Peyer's patch (tissue), 4 donors: ENCODE data around the gene ABCG8.

Source experiments
- POLR2A ChIP-seq, 2 donors: fragments of 450-650 bp; IDR thresholded peaks; one replicate each; pipeline ENCODE4 v1.5.1; 2017; ENCODE audit warnings: antibody characterized with exemption in 2 of 2, mild to moderate bottlenecking in 2 of 2, moderate library complexity in 2 of 2
- TF ChIP-seq, protein P1 (sequence below), 6 experiments: fragments of 450-650 bp in 4 of 6; fragments of 200-600 bp in 2 of 6; sonication (generic) in 1 of 6; IDR thresholded peaks; one replicate each; pipeline ENCODE4 v1.5.1; 2017 to 2019; ENCODE audit warnings: antibody characterized with exemption in 6 of 6, mild to moderate bottlenecking in 3 of 6, moderate library complexity in 1 of 6

DNA sequence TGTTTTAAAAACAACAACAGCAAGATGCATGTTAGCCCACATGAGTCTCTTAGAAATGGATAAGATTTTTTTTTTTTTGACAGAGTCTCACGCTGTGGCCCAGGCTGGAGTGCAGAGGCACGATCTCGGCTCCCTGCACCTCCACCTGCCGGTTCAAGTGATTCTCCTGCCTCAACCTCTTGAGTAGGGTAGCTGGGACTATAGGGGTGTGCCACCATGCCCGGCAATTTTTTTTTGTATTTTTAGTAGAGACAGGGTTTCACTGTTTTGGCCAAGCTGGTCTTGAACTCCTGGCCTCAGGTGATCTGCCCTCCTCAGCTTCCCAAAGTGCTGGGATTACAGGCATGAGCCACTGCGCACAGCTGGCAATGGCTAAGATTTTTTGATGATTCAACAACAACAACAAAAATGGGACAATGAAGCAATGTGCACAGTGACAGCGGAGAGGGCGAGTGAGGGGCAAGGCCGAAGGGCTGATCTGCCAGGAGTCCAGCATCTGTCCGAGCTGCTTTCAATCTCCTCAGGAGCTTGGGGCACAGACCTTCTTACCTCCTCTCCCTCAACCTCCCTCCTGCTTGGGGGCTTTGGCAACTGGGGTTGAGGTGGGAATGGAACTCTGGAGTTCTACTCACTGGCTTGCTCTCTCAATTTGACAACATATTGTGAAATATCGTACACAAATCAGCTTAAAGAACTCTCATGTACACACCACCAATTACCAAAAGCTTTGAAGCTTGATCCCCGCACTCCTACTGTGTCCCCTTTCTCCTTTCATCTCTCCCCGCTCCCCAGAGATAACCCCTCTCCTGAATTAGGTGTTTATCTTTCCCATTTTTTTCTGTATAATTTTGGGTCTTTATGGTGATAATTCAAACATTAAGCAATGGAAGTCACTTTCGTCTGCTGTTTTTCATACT lies 3.4 kb downstream of the ABCG8 start:
- TF ChIP-seq POLR2A (IDR thresholded peaks at IDR 0.05), result no peak
- TF ChIP-seq, protein P1, sequence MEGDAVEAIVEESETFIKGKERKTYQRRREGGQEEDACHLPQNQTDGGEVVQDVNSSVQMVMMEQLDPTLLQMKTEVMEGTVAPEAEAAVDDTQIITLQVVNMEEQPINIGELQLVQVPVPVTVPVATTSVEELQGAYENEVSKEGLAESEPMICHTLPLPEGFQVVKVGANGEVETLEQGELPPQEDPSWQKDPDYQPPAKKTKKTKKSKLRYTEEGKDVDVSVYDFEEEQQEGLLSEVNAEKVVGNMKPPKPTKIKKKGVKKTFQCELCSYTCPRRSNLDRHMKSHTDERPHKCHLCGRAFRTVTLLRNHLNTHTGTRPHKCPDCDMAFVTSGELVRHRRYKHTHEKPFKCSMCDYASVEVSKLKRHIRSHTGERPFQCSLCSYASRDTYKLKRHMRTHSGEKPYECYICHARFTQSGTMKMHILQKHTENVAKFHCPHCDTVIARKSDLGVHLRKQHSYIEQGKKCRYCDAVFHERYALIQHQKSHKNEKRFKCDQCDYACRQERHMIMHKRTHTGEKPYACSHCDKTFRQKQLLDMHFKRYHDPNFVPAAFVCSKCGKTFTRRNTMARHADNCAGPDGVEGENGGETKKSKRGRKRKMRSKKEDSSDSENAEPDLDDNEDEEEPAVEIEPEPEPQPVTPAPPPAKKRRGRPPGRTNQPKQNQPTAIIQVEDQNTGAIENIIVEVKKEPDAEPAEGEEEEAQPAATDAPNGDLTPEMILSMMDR (IDR thresholded peaks at IDR 0.05), result no peak
